Peyer's patch (tissue), 4 donors: ENCODE measurements around the gene KCNAB1.

ENCODE experiments used
- POLR2A ChIP-seq, 2 donors: fragments of 450-650 bp; IDR thresholded peaks; one replicate each; pipeline ENCODE4 v1.5.1; 2017; ENCODE audit warnings: antibody characterized with exemption in 2 of 2, mild to moderate bottlenecking in 2 of 2, moderate library complexity in 2 of 2
- TF ChIP-seq, protein P1 (sequence below), 6 experiments: fragments of 450-650 bp in 4 of 6; fragments of 200-600 bp in 2 of 6; sonication (generic) in 1 of 6; IDR thresholded peaks; one replicate each; pipeline ENCODE4 v1.5.1; 2017 to 2019; ENCODE audit warnings: antibody characterized with exemption in 6 of 6, mild to moderate bottlenecking in 3 of 6, moderate library complexity in 1 of 6

DNA sequence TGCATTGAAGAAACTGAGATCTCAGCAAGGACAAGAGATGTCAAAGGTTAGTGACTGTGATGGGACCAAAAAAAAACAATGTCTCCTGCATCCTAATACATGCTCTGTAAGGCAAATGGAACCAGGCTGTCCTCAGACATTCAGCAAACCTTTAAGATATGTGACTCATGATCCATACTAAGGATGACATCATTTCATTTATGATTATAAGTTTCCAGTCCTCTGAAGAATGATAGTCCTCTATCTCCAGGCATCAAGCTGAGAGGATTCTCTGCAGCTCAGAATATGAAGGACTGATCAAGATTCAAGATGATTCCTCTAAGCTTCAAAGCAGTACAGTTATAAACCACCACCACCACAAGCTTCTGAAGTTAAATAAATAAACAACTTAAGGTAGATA lies 386.9 kb downstream of the KCNAB1 start:
- TF ChIP-seq, protein P1, sequence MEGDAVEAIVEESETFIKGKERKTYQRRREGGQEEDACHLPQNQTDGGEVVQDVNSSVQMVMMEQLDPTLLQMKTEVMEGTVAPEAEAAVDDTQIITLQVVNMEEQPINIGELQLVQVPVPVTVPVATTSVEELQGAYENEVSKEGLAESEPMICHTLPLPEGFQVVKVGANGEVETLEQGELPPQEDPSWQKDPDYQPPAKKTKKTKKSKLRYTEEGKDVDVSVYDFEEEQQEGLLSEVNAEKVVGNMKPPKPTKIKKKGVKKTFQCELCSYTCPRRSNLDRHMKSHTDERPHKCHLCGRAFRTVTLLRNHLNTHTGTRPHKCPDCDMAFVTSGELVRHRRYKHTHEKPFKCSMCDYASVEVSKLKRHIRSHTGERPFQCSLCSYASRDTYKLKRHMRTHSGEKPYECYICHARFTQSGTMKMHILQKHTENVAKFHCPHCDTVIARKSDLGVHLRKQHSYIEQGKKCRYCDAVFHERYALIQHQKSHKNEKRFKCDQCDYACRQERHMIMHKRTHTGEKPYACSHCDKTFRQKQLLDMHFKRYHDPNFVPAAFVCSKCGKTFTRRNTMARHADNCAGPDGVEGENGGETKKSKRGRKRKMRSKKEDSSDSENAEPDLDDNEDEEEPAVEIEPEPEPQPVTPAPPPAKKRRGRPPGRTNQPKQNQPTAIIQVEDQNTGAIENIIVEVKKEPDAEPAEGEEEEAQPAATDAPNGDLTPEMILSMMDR (IDR thresholded peaks at IDR 0.05): no peak
- TF ChIP-seq POLR2A (IDR thresholded peaks at IDR 0.05): no peak
